Testis (tissue), 3 donors: ENCODE data around the gene EIF4E. TPM values are rescaled to one million over a fixed set of nuclear protein-coding genes. Genes with fewer than 3 reads are reported as not detected.

Experiments used
- DNase-seq: peaks from one replicate; pipeline ENCODE4 v3.0.0-alpha.2; 2019
- H3K27ac ChIP-seq, 2 donors: fragments of 200-600 bp; sonication (generic); one replicate each; pipeline ENCODE4 v1.5.1; 2019
- H3K27me3 ChIP-seq: fragments of 200-600 bp; sonication (generic); one replicate; pipeline ENCODE4 v1.5.1; 2019
- H3K36me3 ChIP-seq: fragments of 200-600 bp; sonication (generic); one replicate; pipeline ENCODE4 v1.5.1; 2017; ENCODE audit warnings: low read depth; ENCODE audit errors: missing control alignments
- H3K4me1 ChIP-seq: fragments of 200-600 bp; sonication (generic); one replicate; pipeline ENCODE4 v1.5.1; 2019
- H3K4me3 ChIP-seq, 2 donors: fragments of 200-600 bp; sonication (generic); one replicate each; pipeline ENCODE4 v1.5.1; 2017 to 2019
- H3K9me3 ChIP-seq: fragments of 200-600 bp; sonication (generic); one replicate; pipeline ENCODE4 v1.5.1; 2017
- CTCF ChIP-seq, 3 experiments: fragments of 450-650 bp in 2 of 3; fragments of 200-600 bp in 1 of 3; sonication (generic) in 1 of 3; IDR thresholded peaks; one replicate each; pipeline ENCODE4 v1.5.1; 2016 to 2019; ENCODE audit warnings: antibody characterized with exemption in 3 of 3, mild to moderate bottlenecking in 2 of 3, moderate library complexity in 1 of 3
- POLR2A ChIP-seq: fragments of 450-650 bp; IDR thresholded peaks from one replicate; pipeline ENCODE4 v1.6.1; 2017; ENCODE audit warnings: antibody characterized with exemption, mild to moderate bottlenecking, moderate library complexity
- WGBS, 2 donors: methylation state at CpG; one replicate each; pipeline ENCODE4 v1.1.5; 2018; 5-methylcytosine and 5-hydroxymethylcytosine counted together
- intact Hi-C: fragments of 100-400 bp; cut with DNase I; formaldehyde crosslinking; loops from one replicate; pipeline ENCODE4 v1.15.1; 2023; ENCODE audit warnings: low total_unique reads
- polyA plus RNA-seq: library from polyadenylated mRNA; stranded (reverse); fragments of 350-450 nt; fragmentation: Illumina TruSeq; extraction: RNeasy Lipid Tissue Mini Kit (QIAGEN cat#74804); gene quantifications from one replicate; pipeline ENCODE4 v1.2.3, GENCODE V29; 2014; ENCODE audit warnings: low read depth, low replicate concordance; ENCODE audit not compliant: insufficient read depth
- total RNA-seq, 2 donors: library from RNA; depleted of rRNA; stranded (reverse); fragments of >200 nt; gene quantifications; one replicate each; pipeline ENCODE4 v1.2.3, GENCODE V29; 2016

Gene EIF4E
- total and polyA plus RNA-seq, 3 donors from 2014 or later, result 97.3 to 155 (median 127) TPM

- intact Hi-C loops, result no loop called here
- Histone ChIP-seq H3K4me3 (no peak overlapping the region), H3K27me3 (no peaks in the 10 kb centered on the region), H3K9me3 (no peaks in the 10 kb centered on the region), H3K27ac (no peak overlapping the region), H3K4me1 (no peaks in the 10 kb centered on the region), H3K36me3 (no peaks in the 10 kb centered on the region)
- DNase-seq, result no peak
- no peak for TF ChIP-seq POLR2A
- TF ChIP-seq CTCF (IDR thresholded peaks at IDR 0.05), result no peak
- 93 to 94% methylated on average over 1 of the region's 1 CpG for WGBS, 2 donors
These were observed 61.3 kb downstream of the EIF4E start for GRCh38 chr4:98867648-98868047.

GRCh38 chr4:98865059-98865458 lies 63.9 kb downstream of the EIF4E start:
- Histone ChIP-seq H3K4me1 (no peaks in the 10 kb centered on the region), H3K27me3 (no peaks in the 10 kb centered on the region), H3K4me3 (no peak overlapping the region), H3K36me3 (no peaks in the 10 kb centered on the region), H3K27ac (no peak overlapping the region), H3K9me3 (no peaks in the 10 kb centered on the region)
- 88 to 90% methylated on average over 6 of the region's 6 CpGs for WGBS, 2 donors
- no peak for TF ChIP-seq POLR2A
- DNase-seq, result no peak
- intact Hi-C loops, result no loop called here

- H3K27me3 ChIP-seq, result no peaks in the 10 kb centered on the region
- no peaks in the 10 kb centered on the region for H3K4me1 ChIP-seq
- 81 to 83% methylated on average over 7 of the region's 7 CpGs for WGBS, 2 donors
- no peak for TF ChIP-seq POLR2A
- TF ChIP-seq CTCF (IDR thresholded peaks at IDR 0.05), result no peak
- H3K27ac ChIP-seq, result no peak overlapping the region
- H3K4me3 ChIP-seq, result no peak overlapping the region
- DNase-seq, result no peak
- H3K36me3 ChIP-seq, result no peaks in the 10 kb centered on the region
- H3K9me3 ChIP-seq, result no peaks in the 10 kb centered on the region
- intact Hi-C loops, result no loop called here
These were observed 64.4 kb downstream of the EIF4E start for GRCh38 chr4:98864560-98864959.

- DNase-seq, result no peak
- TF ChIP-seq POLR2A (no peak), CTCF (IDR thresholded peaks at IDR 0.05) (no peak)
- intact Hi-C loops, result no loop called here
- H3K27me3 ChIP-seq, result no peaks in the 10 kb centered on the region
- no peaks in the 10 kb centered on the region for H3K4me1 ChIP-seq
- no peak overlapping the region for H3K27ac ChIP-seq
- 84 to 85% methylated on average over 3 of the region's 3 CpGs for WGBS, 2 donors
- H3K36me3 ChIP-seq, result no peaks in the 10 kb centered on the region
- H3K9me3 ChIP-seq, result no peaks in the 10 kb centered on the region
- no peak overlapping the region for H3K4me3 ChIP-seq
These were observed 66.6 kb downstream of the EIF4E start for GRCh38 chr4:98862371-98862770.

GRCh38 chr4:98861100-98861884 lies 67.6 kb downstream of the EIF4E start:
- DNase-seq, result peak; percentile 67
- intact Hi-C loops, result no loop called here

More at GRCh38 chr4:98861100-98861884, 67.6 kb downstream of the EIF4E start:
- H3K27me3 ChIP-seq, result no peaks in the 10 kb centered on the region
- no peak for TF ChIP-seq POLR2A
- TF ChIP-seq CTCF (IDR thresholded peaks at IDR 0.05), result no peak
- no peak overlapping the region for H3K4me3 ChIP-seq
- no peak overlapping the region for H3K27ac ChIP-seq
- no peaks in the 10 kb centered on the region for H3K9me3 ChIP-seq
- no peaks in the 10 kb centered on the region for H3K4me1 ChIP-seq
- WGBS, 2 donors, result 52 to 58% methylated on average over 3 of the region's 3 CpGs
- no peaks in the 10 kb centered on the region for H3K36me3 ChIP-seq
